ENCODE measurements around the gene STYX. TPM values are rescaled to one million over a fixed set of nuclear protein-coding genes. Genes with fewer than 3 reads are reported as not detected.
"Not testable (repeated sequence)": the region's sequence is repeated elsewhere in the genome, so short reads cannot be mapped to it uniquely, and the experiment has no call there.

STYX gene
- total and polyA plus RNA-seq, 2 experiments from 2014 or later, result 8.9 to 11.4 TPM

GRCh38 chr14:52740751-52741150, 10.8 kb downstream of the STYX start:
- no peak for TF ChIP-seq CTCF (IDR thresholded peaks at IDR 0.05; ENCODE audit: low read depth, low read length)
- peaks cover 15% of the 10 kb centered on the region for H3K4me1 ChIP-seq (ENCODE audit: low read depth)
- H3K27me3 ChIP-seq, result no peaks in the 10 kb centered on the region
- no peak overlapping the region for H3K4me3 ChIP-seq
- no peaks in the 10 kb centered on the region for H3K9me3 ChIP-seq (ENCODE audit: low read depth)
- no peaks in the 10 kb centered on the region for H3K36me3 ChIP-seq
- no peak overlapping the region for H3K27ac ChIP-seq
- no peak for DNase-seq (ENCODE audit: low read depth in 1 of 2, low spot score in 1 of 2)

- Histone ChIP-seq H3K4me1 (ENCODE audit: low read depth) (peaks cover 8% of the 10 kb centered on the region), H3K27me3 (no peaks in the 10 kb centered on the region), H3K36me3 (no peaks in the 10 kb centered on the region), H3K9me3 (ENCODE audit: low read depth) (no peaks in the 10 kb centered on the region), H3K4me3 (no peak overlapping the region), H3K27ac (no peak overlapping the region)
- TF ChIP-seq CTCF (IDR thresholded peaks at IDR 0.05; ENCODE audit: low read depth, low read length), result no peak
- no peak for DNase-seq (ENCODE audit: low read depth in 1 of 2, low spot score in 1 of 2)
Observed at GRCh38 chr14:52741865-52742264, 11.9 kb downstream of the STYX start.

GRCh38 chr14:52748647-52749292, 18.8 kb downstream of the STYX start:
- no peak for DNase-seq (ENCODE audit: low read depth in 1 of 2, low spot score in 1 of 2)
- no peak overlapping the region for H3K27ac ChIP-seq
- no peaks in the 10 kb centered on the region for H3K4me1 ChIP-seq (ENCODE audit: low read depth)
- H3K9me3 ChIP-seq (ENCODE audit: low read depth), result no peaks in the 10 kb centered on the region
- H3K27me3 ChIP-seq, result no peaks in the 10 kb centered on the region
- H3K4me3 ChIP-seq, result no peak overlapping the region
- H3K36me3 ChIP-seq, result peaks cover 34% of the 10 kb centered on the region
- TF ChIP-seq CTCF (IDR thresholded peaks at IDR 0.05; ENCODE audit: low read depth, low read length), result no peak

GRCh38 chr14:52755607-52756316, 25.8 kb downstream of the STYX start:
- DNase-seq (ENCODE audit: low read depth in 1 of 2, low spot score in 1 of 2), result no peak
- H3K27me3 ChIP-seq, result no peaks in the 10 kb centered on the region
- no peaks in the 10 kb centered on the region for H3K4me1 ChIP-seq (ENCODE audit: low read depth)
- TF ChIP-seq CTCF (IDR thresholded peaks at IDR 0.05; ENCODE audit: low read depth, low read length), result no peak
- H3K27ac ChIP-seq, result no peak overlapping the region
- H3K4me3 ChIP-seq, result no peak overlapping the region
- H3K36me3 ChIP-seq, result peaks cover 43% of the 10 kb centered on the region
- no peaks in the 10 kb centered on the region for H3K9me3 ChIP-seq (ENCODE audit: low read depth)

GRCh38 chr14:52759145-52759544, 29.2 kb downstream of the STYX start:
- Histone ChIP-seq H3K36me3 (peaks cover 34% of the 10 kb centered on the region), H3K4me3 (no peak overlapping the region), H3K9me3 (ENCODE audit: low read depth) (no peaks in the 10 kb centered on the region), H3K4me1 (ENCODE audit: low read depth) (no peaks in the 10 kb centered on the region), H3K27ac (no peak overlapping the region), H3K27me3 (no peaks in the 10 kb centered on the region)
- DNase-seq (ENCODE audit: low read depth in 1 of 2, low spot score in 1 of 2), result no peak
- no peak for TF ChIP-seq CTCF (IDR thresholded peaks at IDR 0.05; ENCODE audit: low read depth, low read length)

- H3K4me3 ChIP-seq; DNase-seq (ENCODE audit: low read depth in 1 of 2, low spot score in 1 of 2); H3K27ac ChIP-seq; H3K4me1 ChIP-seq (ENCODE audit: low read depth); H3K27me3 ChIP-seq; H3K9me3 ChIP-seq (ENCODE audit: low read depth): not testable (repeated sequence)
- peaks cover 30% of the 10 kb centered on the region for H3K36me3 ChIP-seq
Observed at GRCh38 chr14:52762923-52763322, 33.0 kb downstream of the STYX start.
